Measurements from ENCODE around the gene POR.

- no peak for TF ChIP-seq CTCF (IDR thresholded peaks at IDR 0.05)
- TF ChIP-seq POLR2AphosphoS5 (IDR thresholded peaks at IDR 0.05; ENCODE audit: low read depth, low read length): no peak
Observed at GRCh38 chr7:75995996-75996395, 81.0 kb downstream of the POR start.

All from Panc1 (cell line).